NOMO-1 treated with dmso at 0.1 percent for 144 hours (cell line): ENCODE measurements around the gene CCR1.
"Not testable (repeated sequence)": the region's sequence is repeated elsewhere in the genome, so short reads cannot be mapped to it uniquely, and the experiment has no call there.

Experiments used
- DNase-seq: peaks from one replicate; lab custom pipeline; 2025; ENCODE audit not compliant: unreplicated experiment; lab: John Stamatoyannopoulos, UW

Gene CCR1

DNA sequence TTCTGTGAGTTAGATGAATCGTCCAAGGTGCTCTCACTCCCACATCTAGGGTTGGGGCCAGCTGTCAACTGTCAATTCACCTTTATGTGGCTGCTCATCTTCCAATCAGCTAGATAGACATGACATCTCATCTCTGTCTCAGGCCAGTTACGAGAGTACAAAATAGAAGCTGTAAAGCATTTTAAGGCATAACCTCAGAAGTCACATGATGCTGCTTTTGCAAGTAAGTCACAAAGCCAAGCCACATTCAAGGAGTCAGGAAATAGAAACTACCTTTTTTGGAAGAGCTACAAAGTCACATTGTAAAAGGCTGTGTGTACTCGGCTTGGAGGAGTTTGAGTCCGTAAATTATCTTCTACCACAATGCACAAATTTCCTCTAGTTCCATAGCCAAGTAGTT is 5.1 kb upstream of the CCR1 start:
- peak; percentile 35 for DNase-seq

DNA sequence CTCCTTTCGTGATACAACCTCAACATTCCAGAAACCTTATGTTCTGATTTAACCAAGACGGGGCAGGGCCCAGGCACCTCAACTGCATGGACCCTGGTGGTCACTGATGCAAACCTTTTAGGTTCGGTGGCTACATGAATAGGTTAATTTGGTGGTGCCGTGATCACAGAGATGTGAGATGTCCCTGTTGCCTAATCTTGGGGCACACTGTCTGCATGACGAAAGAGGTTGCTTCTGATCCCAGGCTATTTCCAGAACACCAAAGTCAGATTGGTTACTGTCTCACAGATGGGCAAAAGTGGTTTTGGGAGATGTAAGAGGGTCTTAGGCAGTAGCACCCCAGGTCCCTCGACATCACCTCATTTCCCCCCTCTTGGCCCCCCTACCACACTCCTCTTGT is 4.0 kb upstream of the CCR1 start:
- DNase-seq, result no peak

DNA sequence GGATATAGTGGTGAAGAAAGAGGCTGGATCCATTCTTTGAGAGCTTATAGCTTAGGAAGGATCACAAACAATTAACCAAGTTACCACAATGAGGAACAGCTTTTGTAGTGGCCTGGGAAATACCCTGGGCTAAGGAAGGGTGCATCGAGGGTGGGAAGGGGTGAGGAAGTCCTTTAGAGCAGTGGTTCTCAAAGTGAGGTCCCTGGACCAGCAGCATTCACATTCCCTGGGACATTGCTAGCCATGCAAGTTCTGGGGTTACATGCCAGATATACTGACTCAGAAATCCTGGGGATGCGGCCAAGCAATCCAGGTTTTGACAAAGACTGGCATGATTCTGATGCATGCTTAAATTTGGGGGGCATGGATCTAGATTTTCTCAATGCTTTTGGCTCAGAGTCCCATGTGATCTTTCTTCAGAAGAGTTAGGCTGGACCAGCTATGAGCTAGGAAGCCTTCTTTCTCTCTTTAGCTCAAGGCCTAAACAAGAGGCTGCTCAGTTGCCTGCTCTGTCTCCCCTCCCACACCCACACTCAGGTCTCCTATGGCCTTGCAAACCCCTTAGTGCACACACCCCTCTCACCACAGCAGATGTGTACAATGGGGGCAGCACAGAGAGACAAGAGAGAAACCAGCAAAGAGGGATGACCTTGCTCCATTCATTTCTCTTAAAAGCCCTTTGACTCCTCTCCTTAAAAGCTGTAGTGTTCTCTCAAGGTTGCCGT is 1.8 kb upstream of the CCR1 start:
- DNase-seq, result no peak

DNA sequence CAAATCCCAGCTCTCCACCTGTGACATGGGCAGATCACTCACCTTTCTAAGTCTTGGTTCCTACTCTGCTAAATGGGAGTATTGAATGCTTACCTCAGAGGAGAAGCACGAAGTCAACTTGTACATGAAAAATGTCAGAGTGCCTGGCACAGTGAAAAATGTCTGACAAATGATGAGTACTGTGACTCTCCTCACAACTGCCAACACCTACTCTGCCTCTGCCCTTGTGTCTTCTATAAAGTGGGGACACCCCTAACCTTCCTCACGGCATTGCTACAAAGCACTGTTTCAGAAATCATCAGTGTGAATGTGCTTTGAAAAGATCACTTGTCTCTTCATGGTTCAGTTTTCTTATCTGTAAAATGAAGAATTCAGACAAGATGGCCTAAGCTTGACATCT is 940 bp upstream of the CCR1 start:
- DNase-seq, result no peak

DNA sequence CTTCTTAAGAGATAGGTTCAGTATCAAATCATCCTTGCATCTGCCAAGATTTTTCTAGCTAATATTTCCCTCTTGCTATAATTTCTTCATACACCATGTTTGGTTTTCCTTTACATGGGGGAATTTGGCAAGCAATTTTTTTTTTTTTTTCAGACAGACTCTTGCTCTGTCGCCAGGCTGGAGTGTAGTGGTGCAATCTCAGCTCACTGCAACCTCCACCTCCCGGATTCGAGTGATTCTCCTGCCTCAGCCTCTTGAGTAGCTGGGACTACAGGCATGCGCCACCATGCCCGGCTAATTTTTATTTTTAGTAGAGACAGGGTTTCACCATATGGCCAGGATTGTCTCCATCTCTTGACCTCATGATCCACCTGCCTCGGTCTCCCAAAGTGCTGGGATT is 599 bp downstream of the CCR1 start:
- DNase-seq, result not testable (repeated sequence)

DNA sequence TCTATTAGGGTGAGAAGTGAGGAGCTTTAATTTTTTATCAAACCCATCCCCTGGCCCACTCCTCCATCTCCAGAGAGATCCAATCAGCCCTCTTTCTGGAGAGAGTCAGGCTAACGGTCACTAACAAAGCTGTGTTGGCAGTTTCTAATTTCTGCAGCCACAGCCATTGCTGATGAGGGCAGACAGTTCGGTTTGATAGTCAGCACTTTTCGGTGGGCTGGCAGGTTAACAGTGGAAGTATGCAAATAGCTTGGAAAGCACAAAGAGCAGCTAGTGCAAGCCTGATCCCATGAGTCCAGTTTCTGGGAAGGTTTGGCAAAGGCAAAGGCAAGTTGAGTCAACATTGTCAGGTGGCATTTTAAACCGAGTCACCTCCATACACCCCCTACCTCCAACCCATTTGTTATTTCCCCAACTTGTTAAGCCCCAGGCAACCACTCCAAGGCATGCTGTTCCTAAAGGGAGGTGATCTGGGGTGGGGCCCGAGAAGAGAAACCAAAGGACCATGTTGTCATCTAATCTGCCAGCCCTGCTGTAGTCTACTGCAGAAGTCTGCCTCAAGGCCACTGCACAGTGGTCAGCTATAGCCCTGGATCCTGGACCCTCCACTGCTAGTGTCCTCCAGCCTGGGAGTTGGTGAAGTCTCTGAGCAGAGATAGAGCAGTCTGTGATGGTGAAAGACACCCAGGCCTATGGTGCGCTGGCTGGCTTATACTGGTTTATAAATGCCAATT is 1.7 kb downstream of the CCR1 start:
- no peak for DNase-seq

DNA sequence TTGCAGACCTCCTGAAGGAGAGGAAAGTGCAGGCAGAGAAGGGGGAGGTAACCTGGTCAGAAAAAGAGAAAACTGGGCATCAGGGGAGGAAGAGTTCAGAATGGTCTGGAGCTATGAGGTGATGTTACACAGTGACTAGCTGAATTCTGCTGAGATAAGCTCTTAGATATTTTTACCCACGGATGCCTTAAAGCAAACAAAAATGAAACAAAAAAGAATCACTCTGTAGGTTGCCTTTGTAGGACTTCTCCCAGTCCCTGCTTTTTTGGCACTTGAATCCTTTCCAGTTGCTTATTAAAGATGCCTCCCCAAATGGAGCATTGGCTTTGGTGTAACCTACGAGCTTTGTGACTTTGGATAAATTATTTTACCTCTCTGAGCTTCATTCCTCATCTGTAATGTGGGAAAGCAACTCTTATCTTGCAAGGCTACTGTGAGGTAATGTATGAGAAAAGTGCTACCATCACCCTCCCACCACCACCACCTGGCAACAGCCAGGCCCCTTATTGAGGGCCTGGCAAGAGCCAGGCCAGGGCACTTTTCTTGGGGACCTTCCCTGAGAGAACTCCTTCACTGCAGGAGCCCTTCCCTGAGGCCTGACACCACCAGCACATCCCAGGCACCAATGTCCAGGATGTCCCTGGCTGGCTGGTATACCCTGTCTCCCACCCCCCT is 2.7 kb downstream of the CCR1 start:
- DNase-seq, result no peak

DNA sequence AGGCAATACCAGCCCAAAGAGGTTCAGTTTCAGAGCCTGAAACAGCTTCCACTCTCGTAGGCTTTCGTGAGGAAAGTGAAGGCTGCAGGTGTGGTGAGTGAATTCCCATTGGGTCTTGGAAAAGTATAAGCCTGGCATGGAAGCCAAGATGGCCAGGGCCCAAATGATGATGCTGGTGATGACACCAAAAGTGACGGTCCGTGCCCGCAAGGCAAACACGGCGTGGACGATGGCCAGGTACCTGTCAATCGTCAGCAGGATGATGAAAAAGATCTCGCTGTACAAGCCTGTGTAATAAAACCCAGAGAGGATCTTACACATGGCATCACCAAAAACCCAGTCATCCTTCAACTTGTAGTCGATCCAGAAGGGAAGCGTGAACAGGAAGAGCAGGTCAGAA is 4.4 kb downstream of the CCR1 start:
- DNase-seq, result no peak

DNA sequence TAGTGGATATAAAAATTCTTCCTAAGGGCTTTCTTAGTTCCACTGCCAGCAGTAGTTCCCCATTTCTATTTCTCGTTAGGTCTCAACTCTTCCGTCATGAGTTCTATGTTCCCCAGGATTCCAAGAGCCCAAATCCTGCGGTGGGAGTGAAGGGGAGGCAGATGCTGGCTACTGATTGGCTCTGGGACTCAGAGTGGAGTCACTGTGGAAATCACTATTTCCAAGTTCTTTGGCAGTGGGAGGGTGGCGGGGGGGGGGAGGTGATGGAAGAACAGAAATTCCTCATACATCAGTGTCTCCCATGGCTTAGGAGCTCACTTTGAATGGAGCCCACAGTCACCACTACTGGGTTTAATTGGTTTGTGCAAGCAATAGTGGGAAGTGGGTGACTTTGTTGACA is 5.6 kb downstream of the CCR1 start:
- DNase-seq, result no peak

DNA sequence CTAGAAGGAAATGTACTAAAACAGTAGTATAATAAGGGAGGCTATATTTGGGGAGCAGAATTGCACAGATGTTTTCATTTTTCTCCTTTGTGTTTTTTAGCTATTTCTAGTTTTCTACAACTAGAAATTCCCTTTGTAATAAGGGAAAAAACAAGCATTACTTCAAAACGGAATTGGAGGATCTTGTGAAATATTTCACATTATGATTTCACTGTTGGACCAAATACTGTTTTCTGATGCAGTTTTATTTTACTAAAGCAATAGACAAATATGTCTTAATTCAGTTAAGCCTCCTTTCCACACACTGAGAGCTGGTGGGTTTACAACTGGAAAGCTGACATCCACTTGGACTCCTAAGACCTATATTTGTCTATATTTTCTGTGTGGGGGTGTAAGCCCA is 7.3 kb downstream of the CCR1 start:
- DNase-seq, result no peak

DNA sequence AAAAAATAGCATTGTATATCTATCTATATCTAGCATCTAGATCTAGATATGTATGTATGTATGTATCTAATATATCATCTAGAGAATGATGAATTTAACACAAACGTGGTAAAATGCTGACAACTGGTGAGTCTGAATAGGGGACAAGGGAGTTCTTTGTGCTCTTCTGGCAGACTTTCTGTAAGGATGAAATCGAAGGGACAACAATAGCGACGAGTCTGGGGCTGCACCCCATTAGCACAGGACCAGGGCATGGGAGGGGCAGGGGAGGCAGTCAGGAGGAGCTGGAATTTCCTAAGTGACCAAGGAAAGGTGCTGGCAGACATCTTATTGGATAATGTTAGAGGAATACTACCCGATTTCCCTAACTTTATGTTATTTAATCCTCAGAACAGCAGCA is 7.9 kb downstream of the CCR1 start:
- DNase-seq, result no peak

DNA sequence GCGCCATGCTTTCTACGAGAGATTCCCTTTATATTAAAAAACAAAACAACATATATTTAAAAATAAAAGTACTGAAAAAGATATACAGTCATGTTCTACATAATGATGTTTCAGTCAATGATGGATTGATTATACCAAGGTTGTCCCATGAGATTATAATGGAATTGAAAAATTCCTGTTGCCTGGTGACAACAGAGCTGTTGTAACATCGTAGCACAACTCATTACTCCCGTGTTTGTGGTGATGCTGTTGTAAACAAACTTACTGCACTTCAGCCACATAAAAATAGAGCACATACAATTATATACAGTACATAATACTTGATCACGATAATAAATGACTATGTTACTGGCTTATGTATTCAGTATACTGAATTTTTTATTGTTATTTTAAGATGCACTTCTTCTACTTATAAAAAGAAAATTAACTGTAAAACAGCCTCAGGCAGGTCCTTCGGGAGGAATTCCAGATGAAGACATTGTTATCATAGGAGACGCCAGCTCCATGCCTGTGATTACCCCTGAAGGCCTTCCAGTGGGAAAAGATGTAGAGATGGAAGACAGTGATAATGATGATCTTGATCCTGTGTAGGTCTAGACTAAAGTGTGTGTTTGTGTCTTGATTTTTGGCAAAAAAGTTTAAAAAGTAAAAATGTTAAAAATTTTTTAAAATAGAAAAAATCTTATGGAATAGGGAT is 11.7 kb downstream of the CCR1 start:
- DNase-seq, result no peak

DNA sequence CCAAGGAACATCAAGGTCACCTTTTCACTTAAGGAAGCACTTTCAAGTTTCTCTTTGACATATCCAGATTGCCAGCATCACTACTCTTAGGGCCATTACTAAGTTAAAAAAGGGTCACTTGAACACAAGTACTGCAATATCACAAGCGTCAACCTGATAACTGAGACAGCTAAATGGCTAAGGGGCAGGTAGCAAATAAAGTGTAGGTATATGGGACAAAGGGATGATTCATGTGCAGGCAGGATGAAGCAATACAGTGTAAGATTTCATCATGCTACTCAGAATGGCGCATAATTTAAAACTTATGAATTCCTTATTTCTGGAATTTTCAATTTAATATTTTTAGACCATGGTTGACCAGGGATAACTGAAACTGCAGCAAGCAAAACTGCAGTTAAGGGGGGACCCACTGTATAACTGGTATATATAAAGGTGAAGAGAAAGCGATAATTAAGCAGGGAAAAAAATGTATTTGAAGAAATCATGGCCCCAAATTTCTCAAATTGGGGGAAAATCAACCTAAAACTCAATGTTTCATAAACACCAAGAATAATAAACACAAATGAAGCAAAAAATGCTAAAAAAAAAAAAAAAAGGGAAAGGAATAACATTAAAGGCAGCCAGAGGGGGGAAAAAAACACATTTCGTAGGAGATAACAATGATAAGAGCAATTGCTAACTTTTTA is 13.1 kb downstream of the CCR1 start:
- no peak for DNase-seq

DNA sequence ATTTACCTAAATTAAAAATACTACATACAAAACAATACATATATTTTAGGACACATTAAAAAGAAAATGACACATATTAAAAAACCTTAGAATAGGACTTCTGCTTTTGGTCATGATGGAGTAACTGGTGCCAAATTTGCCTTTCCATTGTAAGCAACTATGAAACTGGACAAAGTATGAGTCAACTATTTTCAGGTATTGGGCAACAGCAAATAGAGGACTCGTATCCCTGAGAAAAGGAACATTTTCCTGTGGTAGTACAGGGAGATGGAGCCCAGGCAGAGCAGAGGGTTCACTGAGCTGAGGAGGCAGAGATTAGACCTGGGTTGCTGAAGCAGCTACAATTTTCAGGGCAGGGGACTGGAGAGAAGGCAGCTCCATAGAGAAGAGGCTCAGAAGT is 14.7 kb downstream of the CCR1 start:
- peak; percentile 47 for DNase-seq

DNA sequence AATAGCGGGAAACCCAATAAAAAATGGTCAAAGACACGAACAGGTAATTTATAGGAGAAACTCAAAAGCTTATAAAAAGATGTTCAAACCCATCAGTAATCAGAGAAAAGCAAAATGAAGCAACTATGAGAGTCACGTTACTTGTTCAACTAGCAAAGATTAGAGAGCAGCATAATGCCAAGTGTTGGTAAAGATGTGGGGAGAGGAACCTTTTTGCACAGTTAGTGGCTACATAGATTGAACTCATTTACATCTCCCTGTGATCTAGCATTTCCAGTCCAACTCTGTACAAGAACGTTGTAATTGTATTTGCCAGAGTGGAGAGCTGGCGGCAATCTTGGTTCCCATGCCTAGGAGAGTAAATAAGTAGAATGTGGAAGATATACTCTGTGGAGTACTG is 15.2 kb downstream of the CCR1 start:
- DNase-seq, result no peak

DNA sequence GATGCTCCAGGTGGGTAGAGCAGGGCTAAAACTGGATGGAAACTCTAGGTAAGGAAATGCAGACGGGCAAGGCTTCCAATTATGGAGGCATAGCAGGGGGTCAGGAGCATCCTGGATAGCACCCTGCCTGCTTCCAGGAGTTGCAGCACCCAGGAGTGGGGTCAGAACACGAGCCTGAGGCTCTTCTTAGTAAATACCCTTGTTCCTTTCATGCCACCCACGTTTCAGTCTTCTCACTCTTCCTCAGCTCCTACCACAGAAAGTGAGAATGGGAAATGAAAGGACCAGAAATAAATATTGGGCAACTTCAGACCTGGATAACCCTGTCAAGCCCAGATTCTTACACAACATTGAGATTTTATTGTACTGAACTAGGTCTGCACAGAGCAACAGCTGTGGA is 16.4 kb downstream of the CCR1 start:
- DNase-seq, result peak; percentile 75

DNA sequence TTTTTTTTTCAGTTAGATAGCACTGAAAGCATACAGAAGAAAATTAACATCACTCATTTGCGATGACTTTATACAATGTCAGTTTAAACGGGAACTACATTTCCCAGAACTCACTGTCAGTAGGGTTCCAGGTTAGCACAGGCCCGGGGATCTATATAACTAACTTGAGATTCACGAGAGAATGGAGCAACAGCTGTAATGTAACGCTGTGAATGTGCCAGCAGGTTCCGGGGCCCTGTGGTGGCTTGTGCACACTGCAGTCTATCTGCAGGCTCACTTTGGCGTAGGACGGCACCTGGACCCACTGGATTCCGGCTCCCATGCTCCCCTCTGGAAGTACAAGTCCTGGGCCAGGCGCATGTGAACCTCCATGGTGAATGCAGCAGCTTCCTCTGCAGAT is 19.4 kb downstream of the CCR1 start:
- no peak for DNase-seq

DNA sequence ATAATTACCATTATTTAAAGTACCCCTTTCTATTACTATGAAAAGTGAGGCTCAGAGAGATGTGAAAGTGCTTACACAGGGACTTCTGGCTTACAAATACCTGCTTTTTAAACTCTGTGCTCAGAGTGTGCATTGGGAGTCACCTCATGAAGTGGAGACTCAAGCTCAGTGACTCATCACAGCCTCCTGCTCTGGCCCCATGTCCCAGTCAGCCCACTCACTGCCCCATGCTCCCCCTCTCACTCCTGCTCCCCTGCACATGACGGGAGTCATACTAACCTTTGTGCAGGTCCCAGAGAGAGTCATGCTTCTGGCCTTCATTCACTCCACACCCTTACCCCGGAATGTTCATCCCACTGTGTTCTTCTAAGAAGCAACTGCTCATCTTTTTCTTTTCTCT is 20.2 kb downstream of the CCR1 start:
- no peak for DNase-seq

DNA sequence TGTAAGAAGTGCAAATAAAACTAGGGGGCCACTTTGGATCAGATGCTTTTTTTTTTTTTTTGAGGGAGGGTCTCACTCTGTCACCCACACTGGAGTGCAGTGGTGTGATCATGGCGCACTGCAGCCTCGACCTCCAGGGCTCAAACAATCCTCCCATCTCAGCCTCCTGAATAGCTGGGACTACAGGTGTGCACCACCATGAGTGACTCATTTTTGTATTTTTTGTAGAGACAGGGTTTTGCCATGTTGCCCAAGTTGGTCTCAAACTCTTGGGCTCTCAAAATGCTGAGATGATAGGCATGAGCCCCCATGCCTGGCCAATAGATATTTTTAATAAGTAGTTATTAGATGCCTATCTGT is 20.8 kb downstream of the CCR1 start:
- no peak for DNase-seq

DNA sequence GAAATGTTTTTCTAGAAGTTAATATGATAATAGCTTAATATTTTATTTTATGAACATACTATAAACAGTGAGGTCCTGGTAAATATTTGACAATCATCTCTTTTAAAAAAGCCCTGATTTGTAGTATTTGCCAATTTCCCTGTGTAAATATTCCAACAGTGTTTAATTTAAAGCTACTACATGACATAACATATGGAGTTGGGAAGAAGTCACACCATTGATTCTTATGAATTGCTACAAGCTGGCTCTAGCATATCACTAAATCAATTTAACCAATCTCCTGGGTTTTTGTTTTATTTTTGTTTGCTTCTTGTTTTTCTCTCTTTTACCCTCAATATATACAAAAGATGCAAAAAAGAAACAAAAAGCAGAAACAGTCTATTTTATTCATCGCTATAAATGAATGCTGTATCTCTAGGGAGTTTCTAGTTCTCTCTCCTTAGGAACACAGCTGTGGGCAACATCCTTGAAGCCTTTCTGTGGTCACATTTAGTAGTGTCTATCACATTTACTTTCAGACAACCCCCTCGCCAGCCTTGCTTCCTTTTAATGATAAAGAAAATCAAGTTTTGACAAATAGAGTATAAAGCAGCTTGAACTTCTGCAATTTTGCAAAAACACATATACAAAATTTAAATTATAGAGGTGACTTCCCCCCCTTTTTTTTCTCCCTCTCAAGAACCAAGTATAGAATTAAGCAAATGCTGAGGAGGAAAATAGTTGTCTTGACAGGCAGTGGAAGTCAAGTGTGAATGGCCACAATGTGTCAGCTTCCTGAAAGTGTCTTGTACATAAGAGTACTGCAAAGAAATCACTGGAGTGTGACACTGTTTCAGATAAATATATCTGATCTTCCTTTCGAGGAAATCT is 21.4 kb downstream of the CCR1 start:
- DNase-seq, result no peak
